ENCODE data around the gene SPATA6L.

The SPATA6L gene

GRCh38 chr9:4666042-4666699 lies at the start of gene SPATA6L:
TSS of gene SPATA6L (minus strand) at chr9:4666480. CDS start at chr9:4666250, 230 bp downstream.
- DNase-seq, result peak in 1 of 2 experiments; percentile 44

- DNase-seq, result no peak
These were observed 48.2 kb upstream of the SPATA6L start for GRCh38 chr9:4714266-4715016.

- DNase-seq, result no peak
These were observed 47.6 kb upstream of the SPATA6L start for GRCh38 chr9:4713849-4714248.

GRCh38 chr9:4709380-4709779 lies 43.1 kb upstream of the SPATA6L start:
- no peak for DNase-seq

- DNase-seq, result no peak
These were observed 40.8 kb upstream of the SPATA6L start for GRCh38 chr9:4706971-4707622.

GRCh38 chr9:4706021-4706420 lies 39.7 kb upstream of the SPATA6L start:
- DNase-seq, result no peak

GRCh38 chr9:4704129-4704528 lies 37.8 kb upstream of the SPATA6L start:
- DNase-seq, result no peak

- DNase-seq, result no peak
These were observed 35.2 kb upstream of the SPATA6L start for GRCh38 chr9:4701526-4701925.

GRCh38 chr9:4700932-4701331 lies 34.7 kb upstream of the SPATA6L start:
- no peak for DNase-seq

- DNase-seq, result no peak
These were observed 33.8 kb upstream of the SPATA6L start for GRCh38 chr9:4700091-4700490.

- no peak for DNase-seq
These were observed 25.5 kb upstream of the SPATA6L start for GRCh38 chr9:4691795-4692194.

GRCh38 chr9:4690144-4690543 lies 23.9 kb upstream of the SPATA6L start:
- no peak for DNase-seq

GRCh38 chr9:4689687-4690104 lies 23.4 kb upstream of the SPATA6L start:
- no peak for DNase-seq

GRCh38 chr9:4689021-4689420 lies 22.7 kb upstream of the SPATA6L start:
- DNase-seq, result no peak

GRCh38 chr9:4686584-4686983 lies 20.3 kb upstream of the SPATA6L start:
- DNase-seq, result no peak

- DNase-seq, result no peak
These were observed 19.8 kb upstream of the SPATA6L start for GRCh38 chr9:4686112-4686511.

- DNase-seq, result no peak
These were observed 18.5 kb upstream of the SPATA6L start for GRCh38 chr9:4684820-4685219.

GRCh38 chr9:4680750-4681149 lies 14.5 kb upstream of the SPATA6L start:
- DNase-seq, result no peak

GRCh38 chr9:4680173-4680525 lies 13.9 kb upstream of the SPATA6L start:
- DNase-seq, result no peak

- peak; percentile 69 to 89 for DNase-seq
These were observed 13.2 kb upstream of the SPATA6L start, which contains the start of gene CDC37L1 for GRCh38 chr9:4679268-4680172. TSS of gene CDC37L1 (plus strand) at chr9:4679569. CDS start at chr9:4679768, 199 bp downstream.

GRCh38 chr9:4678679-4679267 lies 12.5 kb upstream of the SPATA6L start:
- peak in 1 of 2 experiments; percentile 15 for DNase-seq

- no peak for DNase-seq
These were observed 11.1 kb upstream of the SPATA6L start for GRCh38 chr9:4677392-4677791.
